Measurements from ENCODE around the gene CCN6. TPM values are rescaled to one million over a fixed set of nuclear protein-coding genes. Genes with fewer than 3 reads are reported as not detected.

CCN6 gene
- total RNA-seq, 4 donors from 2014 or later: 0.39 to 0.42 TPM; not detected in 2

DNA sequence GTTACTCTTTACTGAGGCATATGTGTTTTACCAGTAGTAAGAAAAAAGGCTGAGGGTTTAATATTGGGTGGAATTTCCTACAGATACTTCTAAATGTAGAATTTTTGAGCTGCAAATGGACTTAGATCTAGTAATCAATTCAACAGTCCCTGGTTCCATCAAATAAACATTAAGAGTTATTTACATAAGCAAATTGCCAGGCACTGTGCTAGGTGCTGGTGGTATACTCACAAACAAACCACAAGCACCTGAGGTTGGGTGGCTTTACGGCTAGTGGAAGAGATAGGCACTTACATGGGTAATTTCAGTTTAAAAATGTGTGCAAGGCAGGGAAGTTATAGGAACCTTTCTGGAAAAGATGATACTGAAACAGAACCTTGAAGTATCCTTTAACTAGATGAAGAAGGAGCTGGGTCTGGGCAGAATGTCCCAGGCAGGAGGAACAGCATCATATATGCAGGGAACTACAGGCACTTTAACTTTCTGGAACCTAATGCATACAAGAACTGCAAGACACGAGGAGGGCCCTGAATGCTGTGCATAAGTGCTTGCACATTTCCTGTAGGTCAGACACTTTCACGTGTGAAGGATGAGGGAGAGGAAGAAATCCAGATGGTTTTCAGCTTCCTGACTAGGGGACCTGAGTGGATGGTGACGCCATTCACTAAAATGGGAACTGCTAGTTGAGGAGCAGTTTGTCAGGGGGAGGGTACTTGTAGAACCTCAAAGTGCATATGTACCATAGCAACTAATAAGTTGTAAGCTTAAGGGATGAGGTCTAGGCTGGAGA, 4.5 kb downstream of the CCN6 start:
- H3K36me3 ChIP-seq: no peaks in the 10 kb centered on the region
- 70 to 73% methylated on average over 4 of the region's 4 CpGs for WGBS, 2 donors

DNA sequence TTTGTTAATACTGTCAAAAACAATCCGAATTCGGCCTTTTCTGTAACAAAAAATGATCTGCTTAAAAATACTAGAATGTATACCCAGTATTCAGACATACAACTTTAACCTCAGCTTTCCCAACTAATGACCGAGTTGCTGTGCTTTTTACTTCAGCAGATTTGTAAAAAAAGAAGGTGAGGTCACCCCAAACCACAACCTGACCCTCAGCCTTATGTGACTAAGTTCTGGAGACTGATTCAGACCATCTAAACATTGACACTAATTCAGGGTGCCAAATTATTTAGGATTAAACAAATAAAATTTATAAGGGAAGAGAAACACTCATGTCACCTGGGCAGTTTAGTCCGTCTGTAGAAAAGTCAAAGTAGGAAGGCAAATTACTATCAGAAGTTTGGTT, 7.7 kb downstream of the CCN6 start:
- whole genome bisulfite sequencing, 2 donors: 94 to 96% methylated on average over 4 of the region's 4 CpGs
- Histone ChIP-seq H3K36me3 (no peaks in the 10 kb centered on the region), H3K4me1 (no peaks in the 10 kb centered on the region), H3K27ac (no peak overlapping the region), H3K9me3 (no peaks in the 10 kb centered on the region), H3K4me3 (no peak overlapping the region), H3K27me3 (no peaks in the 10 kb centered on the region)
- TF ChIP-seq EP300 (IDR thresholded peaks at IDR 0.05): no peak
- TF ChIP-seq, protein P1, sequence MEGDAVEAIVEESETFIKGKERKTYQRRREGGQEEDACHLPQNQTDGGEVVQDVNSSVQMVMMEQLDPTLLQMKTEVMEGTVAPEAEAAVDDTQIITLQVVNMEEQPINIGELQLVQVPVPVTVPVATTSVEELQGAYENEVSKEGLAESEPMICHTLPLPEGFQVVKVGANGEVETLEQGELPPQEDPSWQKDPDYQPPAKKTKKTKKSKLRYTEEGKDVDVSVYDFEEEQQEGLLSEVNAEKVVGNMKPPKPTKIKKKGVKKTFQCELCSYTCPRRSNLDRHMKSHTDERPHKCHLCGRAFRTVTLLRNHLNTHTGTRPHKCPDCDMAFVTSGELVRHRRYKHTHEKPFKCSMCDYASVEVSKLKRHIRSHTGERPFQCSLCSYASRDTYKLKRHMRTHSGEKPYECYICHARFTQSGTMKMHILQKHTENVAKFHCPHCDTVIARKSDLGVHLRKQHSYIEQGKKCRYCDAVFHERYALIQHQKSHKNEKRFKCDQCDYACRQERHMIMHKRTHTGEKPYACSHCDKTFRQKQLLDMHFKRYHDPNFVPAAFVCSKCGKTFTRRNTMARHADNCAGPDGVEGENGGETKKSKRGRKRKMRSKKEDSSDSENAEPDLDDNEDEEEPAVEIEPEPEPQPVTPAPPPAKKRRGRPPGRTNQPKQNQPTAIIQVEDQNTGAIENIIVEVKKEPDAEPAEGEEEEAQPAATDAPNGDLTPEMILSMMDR (IDR thresholded peaks at IDR 0.05): no peak
- no peak for TF ChIP-seq POLR2A (IDR thresholded peaks at IDR 0.05)
- no peak for DNase-seq (ENCODE audit: low spot score in 2 of 2)

More for the DNA sequence above, 4.5 kb downstream of the CCN6 start:
- Histone ChIP-seq H3K27me3 (no peaks in the 10 kb centered on the region), H3K9me3 (no peaks in the 10 kb centered on the region), H3K4me3 (no peak overlapping the region), H3K27ac (no peak overlapping the region), H3K4me1 (no peaks in the 10 kb centered on the region)
- TF ChIP-seq, protein P1 (IDR thresholded peaks at IDR 0.05): no peak
- no peak for DNase-seq (ENCODE audit: low spot score in 2 of 2)

DNA sequence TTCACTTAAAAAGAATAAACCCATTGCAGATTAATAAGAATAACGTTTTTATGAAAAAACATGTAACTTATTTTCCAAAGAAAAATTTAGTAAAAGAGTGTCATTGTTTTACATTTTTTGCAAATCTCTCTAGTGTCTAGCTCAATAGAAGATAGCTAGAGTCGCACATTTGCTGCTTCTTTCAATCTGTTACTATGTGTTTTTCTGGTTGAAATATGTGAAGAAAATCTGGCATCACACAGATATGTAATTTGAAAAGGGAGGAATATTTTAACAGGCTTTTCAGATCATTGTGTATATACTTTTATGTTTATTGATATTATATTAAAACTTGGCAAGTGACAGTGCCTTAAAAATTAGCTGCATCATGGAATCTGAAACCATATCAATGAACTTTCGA, 9.1 kb downstream of the CCN6 start:
- H3K4me3 ChIP-seq: no peak overlapping the region
- H3K9me3 ChIP-seq: no peaks in the 10 kb centered on the region
- 82 to 83% methylated on average over 3 of the region's 3 CpGs for WGBS, 2 donors
- no peaks in the 10 kb centered on the region for H3K4me1 ChIP-seq
- peaks cover 0 to under 1% (median 0%) of the 10 kb centered on the region in 3 donors for H3K36me3 ChIP-seq
- TF ChIP-seq POLR2A (IDR thresholded peaks at IDR 0.05) (no peak), EP300 (IDR thresholded peaks at IDR 0.05) (no peak)
- TF ChIP-seq, protein P1 (IDR thresholded peaks at IDR 0.05): no peak
- H3K27me3 ChIP-seq: no peaks in the 10 kb centered on the region
- DNase-seq (ENCODE audit: low spot score in 2 of 2): no peak
- H3K27ac ChIP-seq: no peak overlapping the region

GRCh38 chr6:112065426-112065986, 11.6 kb downstream of the CCN6 start:
- 52 to 66% methylated on average over 6 of the region's 6 CpGs for WGBS, 2 donors
- peaks cover 0 to 11% (median 0%) of the 10 kb centered on the region in 3 donors for H3K36me3 ChIP-seq
- no peaks in the 10 kb centered on the region for H3K27me3 ChIP-seq
- H3K4me1 ChIP-seq: no peaks in the 10 kb centered on the region
- no peak overlapping the region for H3K4me3 ChIP-seq
- H3K27ac ChIP-seq: no peak overlapping the region
- H3K9me3 ChIP-seq: no peaks in the 10 kb centered on the region
- no peak for TF ChIP-seq EP300 (IDR thresholded peaks at IDR 0.05)
- TF ChIP-seq, protein P1 (IDR thresholded peaks at IDR 0.05): no peak
- TF ChIP-seq POLR2A (IDR thresholded peaks at IDR 0.05): no peak
- no peak for DNase-seq (ENCODE audit: low spot score in 2 of 2)

- TF ChIP-seq, protein P1 (IDR thresholded peaks at IDR 0.05): no peak
- TF ChIP-seq POLR2A (IDR thresholded peaks at IDR 0.05) (no peak), EP300 (IDR thresholded peaks at IDR 0.05) (no peak)
- no peak overlapping the region for H3K4me3 ChIP-seq
- 35 to 45% methylated on average over 3 of the region's 3 CpGs for WGBS, 2 donors
- no peak overlapping the region for H3K27ac ChIP-seq
- peaks cover 0 to 21% (median 0%) of the 10 kb centered on the region in 3 donors for H3K36me3 ChIP-seq
- H3K27me3 ChIP-seq: no peaks in the 10 kb centered on the region
- DNase-seq (ENCODE audit: low spot score in 2 of 2): no peak
- no peaks in the 10 kb centered on the region for H3K4me1 ChIP-seq
- no peaks in the 10 kb centered on the region for H3K9me3 ChIP-seq
Observed at GRCh38 chr6:112066606-112067005, 12.7 kb downstream of the CCN6 start.

Data from tibial nerve (tissue), 4 donors.